ENCODE data around the gene CAP1.

DNA sequence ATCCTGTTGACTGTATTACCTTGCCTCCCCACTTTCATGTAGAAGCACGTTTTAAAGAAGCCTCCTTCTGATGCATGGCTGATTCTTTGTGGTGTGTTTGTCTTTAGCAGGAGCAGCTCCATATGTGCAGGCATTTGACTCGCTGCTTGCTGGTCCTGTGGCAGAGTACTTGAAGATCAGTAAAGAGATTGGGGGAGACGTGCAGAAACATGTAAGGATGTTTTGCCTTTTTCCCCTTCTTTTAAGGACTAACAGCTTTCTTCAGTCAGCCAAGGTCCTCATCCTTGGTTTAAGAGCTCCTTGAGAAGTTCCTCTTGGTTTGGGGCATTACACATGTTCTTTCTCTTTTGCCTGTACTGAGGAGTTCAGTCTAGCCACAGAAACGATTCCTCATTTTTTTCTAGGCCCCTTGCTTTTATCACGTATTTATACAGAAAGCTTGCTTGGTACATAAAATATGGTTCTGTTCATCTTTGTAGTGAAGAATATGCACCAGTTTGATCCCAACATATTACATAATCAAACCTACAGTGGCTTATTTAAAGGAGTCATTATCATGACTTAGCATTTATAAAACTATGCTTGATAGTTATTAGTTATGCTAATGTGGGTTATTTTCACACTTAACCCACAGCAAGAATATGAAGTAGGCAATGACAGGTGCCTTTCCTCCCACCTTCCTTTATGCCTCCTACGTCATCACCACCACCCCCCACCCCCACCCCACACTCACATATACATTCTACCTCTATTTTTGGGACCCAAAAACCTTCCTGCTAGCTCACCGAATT, 19.6 kb downstream of the CAP1 start:
- TF ChIP-seq POLR2AphosphoS5 (IDR thresholded peaks at IDR 0.05) (peak in 1 of 3 donors; percentile 8), POLR2A (IDR thresholded peaks at IDR 0.05) (no peak)
- TF ChIP-seq, protein P1, sequence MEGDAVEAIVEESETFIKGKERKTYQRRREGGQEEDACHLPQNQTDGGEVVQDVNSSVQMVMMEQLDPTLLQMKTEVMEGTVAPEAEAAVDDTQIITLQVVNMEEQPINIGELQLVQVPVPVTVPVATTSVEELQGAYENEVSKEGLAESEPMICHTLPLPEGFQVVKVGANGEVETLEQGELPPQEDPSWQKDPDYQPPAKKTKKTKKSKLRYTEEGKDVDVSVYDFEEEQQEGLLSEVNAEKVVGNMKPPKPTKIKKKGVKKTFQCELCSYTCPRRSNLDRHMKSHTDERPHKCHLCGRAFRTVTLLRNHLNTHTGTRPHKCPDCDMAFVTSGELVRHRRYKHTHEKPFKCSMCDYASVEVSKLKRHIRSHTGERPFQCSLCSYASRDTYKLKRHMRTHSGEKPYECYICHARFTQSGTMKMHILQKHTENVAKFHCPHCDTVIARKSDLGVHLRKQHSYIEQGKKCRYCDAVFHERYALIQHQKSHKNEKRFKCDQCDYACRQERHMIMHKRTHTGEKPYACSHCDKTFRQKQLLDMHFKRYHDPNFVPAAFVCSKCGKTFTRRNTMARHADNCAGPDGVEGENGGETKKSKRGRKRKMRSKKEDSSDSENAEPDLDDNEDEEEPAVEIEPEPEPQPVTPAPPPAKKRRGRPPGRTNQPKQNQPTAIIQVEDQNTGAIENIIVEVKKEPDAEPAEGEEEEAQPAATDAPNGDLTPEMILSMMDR (IDR thresholded peaks at IDR 0.05 in 8 of 11, conservative IDR thresholded peaks at IDR 0.05 in 3 of 11), result no peak
